Measurements from ENCODE around the gene TMTC2.
"Not testable (repeated sequence)": the region's sequence is repeated elsewhere in the genome, so short reads cannot be mapped to it uniquely, and the experiment has no call there.

Gene TMTC2

DNA sequence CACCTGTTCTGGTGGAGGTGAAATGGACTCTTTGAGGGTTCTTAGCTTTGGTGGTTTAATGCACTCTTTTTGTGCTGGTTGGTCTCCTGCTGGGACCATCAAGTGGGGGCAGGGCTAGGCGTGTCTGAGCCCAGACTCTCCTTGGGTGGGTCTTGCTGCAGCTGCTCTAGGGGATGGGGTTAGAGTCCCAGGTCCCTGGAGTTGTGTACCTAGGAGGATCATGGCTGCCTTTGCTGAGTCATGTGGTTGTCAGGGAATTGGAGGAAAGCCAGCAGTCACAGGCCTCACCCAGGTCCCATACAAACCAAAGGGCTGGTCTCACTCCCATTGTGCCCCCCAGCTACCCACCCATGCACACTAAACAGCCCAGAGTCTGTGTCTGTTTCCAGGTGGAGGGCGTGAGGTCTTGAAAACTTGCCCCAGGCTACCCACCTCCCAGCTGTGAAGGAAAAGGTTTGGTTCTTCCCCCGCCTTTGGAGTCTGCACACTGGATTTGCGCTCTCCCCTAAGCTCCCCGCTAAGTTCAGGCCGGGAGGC, 387.7 kb downstream of the TMTC2 start:
- no peak for DNase-seq (ENCODE audit: low read depth, low spot score)

GRCh38 chr12:83075471-83075870, 388.8 kb downstream of the TMTC2 start:
- no peak for DNase-seq (ENCODE audit: low read depth, low spot score)

- DNase-seq (ENCODE audit: low read depth, low spot score): no peak
These were observed 390.3 kb downstream of the TMTC2 start for GRCh38 chr12:83077041-83077440.

DNA sequence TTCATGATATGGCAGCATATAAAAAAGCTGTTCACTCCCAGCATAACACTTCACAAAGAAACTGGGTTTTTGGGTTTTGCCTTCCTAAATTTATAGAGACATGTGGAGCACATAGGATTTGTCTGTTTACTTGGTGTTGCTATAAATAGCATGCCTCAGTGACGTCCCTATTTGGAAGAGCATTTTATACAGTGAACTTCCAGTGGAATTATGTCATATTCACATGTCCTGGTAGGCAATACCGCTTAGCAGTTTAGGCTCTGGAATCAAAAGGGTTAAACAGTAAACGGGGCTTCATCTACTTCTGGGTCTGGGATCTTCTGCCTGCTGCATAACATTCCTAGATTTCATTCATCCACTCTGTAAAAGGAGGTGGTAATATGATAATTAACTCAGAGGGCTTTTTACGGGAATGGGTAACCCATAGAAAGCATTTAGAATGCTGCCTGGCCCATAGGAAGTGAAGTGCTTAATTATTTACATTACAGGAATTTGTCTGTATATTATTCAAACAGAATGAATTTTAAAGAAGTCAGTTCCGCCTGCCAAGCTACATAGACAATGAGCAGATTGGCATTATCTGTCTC, 396.1 kb downstream of the TMTC2 start:
- no peak for DNase-seq (ENCODE audit: low read depth, low spot score)

GRCh38 chr12:83083616-83084015, 396.9 kb downstream of the TMTC2 start:
- DNase-seq (ENCODE audit: low read depth, low spot score): no peak

DNA sequence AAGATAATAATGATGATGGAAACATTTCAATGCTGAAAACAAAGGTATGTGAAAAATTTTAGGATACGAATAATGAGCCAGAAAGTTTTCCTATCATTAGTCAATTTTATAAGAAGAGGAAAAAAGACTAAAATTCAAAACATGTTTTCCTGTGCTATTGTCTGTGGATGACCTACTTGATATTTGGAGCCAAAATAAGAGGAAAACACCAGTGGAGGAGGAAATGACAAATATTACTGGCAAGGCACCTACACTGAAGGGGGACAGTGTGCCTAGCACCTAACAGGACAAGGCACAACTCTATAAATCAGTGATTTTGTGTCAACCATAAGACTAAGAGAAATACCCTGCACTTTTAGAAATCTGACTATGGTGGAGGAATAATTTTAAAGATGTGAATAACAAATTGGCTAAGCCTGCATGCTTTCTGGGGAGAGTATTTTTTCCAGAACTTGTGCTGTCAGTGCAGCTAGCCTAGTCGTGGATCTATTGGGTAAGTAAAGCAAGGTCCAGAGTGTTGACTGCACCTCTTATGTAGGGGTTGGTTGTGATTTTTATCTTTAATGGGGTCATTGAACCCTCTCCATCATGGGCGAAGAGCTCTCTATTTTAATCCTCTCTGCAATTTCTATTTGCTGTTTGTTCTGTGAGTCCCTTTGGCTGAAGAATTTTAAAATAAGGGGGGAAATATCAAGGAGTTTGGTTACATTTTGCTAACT, 398.0 kb downstream of the TMTC2 start:
- DNase-seq (ENCODE audit: low read depth, low spot score): no peak

- no peak for DNase-seq (ENCODE audit: low read depth, low spot score)
These were observed 399.3 kb downstream of the TMTC2 start for GRCh38 chr12:83086023-83086422.

DNA sequence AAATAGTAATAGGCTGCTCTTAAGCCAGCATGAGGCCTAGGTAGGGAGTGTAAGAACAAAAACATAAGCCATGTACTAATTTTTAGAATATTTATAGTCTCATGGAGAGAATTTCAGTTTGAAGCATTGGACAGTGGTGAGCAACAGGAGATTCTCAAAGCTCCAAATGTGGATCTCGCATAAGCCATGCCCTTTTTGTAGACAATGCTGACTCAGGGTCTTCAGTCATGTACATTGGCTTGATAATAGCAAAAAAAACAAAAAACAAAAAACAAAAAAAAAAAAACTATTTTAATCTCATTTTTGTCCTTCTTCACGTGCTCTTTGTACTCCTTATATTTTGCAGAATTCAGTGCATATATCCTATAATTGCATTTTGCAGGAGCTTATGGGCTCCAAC, 402.9 kb downstream of the TMTC2 start:
- DNase-seq (ENCODE audit: low read depth, low spot score): no peak

DNA sequence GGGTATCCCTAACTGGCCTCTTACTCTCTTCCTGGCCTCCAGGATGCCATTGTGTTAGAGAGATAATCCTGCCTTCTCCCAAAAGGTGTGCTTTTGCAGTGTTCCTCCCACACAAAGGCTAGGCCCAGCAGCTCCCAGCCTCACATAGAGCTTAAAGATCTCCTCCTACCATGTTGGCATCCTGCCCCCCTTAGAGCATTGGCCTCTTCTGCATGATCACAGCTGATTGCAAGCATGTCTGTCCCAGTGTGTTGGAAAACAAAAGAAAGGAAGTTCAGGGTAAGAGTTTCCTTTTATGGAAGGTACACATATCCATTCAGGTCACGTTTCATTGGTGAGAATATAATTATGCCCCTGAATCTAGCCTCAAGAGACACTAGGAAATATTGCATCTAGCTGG, 405.4 kb downstream of the TMTC2 start:
- DNase-seq (ENCODE audit: low read depth, low spot score): no peak

DNA sequence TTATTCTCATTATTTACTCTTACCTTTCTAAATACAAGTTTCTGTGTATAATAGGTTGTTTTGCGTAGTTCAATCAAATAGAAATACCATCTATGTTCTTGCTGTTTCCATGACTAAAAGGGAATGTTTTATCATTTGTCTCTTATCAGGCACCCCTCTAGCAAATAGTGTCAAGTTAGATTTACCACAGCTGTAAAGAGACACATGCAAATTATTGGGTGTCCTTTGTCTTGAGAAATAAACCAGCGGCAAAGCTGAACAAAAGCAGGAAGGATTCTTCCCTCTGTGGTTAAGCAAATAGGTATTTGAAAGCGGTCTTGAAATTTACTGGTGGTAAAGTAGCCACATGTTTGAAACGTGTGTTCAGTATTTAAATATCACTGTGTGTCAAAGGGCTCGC, 405.9 kb downstream of the TMTC2 start:
- no peak for DNase-seq (ENCODE audit: low read depth, low spot score)

GRCh38 chr12:83093426-83093825, 406.7 kb downstream of the TMTC2 start:
- no peak for DNase-seq (ENCODE audit: low read depth, low spot score)

DNA sequence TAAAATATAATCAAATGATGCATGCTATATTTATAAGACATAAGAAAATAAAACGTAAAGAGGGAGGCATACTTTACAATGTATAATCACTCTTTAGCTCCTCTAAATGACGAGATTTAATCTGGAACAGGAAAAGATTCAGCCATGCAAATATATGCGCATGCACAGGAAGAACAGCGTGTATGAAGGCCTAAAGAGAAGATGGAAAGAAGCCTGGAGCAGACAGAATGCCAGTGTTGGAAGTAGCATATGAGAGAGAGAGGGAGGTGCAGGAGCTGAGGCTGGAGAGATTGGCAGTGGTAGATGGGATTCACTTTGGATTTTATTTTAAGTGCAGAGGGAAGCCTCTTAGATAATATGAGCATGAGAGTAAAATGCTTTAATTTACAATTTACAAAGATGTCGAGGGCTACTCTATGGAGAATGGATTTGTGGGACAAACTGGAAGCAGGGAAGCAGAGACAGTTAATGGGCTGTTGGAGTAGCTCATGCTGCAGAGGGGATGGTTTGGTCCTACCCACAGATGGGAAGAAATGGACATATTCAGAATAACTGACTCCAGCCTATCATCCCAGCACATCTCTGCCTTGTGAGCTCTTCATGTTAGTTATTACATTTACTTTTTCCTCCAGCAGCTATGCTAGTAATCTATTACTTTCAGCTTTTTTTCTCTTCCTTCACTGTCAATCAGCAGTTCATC, 411.1 kb downstream of the TMTC2 start:
- DNase-seq (ENCODE audit: low read depth, low spot score): no peak

GRCh38 chr12:83099436-83099835, 412.7 kb downstream of the TMTC2 start:
- no peak for DNase-seq (ENCODE audit: low read depth, low spot score)

- peak; percentile 19 for DNase-seq (ENCODE audit: low read depth, low spot score)
These were observed 415.8 kb downstream of the TMTC2 start for GRCh38 chr12:83102499-83102898.

GRCh38 chr12:83106873-83107272, 420.2 kb downstream of the TMTC2 start:
- no peak for DNase-seq (ENCODE audit: low read depth, low spot score)

- no peak for DNase-seq (ENCODE audit: low read depth, low spot score)
These were observed 423.7 kb downstream of the TMTC2 start for GRCh38 chr12:83110424-83110823.

DNA sequence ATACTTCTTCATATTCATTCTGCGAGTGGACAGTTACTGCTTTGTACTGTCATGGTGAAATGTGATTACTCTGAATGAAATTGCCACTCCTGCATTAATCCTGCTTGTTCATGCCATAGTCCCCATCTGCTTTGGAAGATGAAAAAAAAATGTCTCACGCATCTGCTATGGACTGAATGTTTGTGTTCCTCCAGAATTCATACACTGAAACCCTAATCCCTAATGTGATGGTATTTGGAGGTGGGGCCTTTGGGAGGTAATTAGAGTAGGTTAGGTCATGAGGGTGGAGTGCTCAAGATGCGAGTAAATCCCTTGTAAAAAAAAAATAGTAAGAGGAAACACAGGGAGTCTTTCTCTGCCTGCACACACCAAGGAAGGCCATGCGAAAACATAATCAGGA, 427.2 kb downstream of the TMTC2 start:
- DNase-seq (ENCODE audit: low read depth, low spot score): no peak

DNA sequence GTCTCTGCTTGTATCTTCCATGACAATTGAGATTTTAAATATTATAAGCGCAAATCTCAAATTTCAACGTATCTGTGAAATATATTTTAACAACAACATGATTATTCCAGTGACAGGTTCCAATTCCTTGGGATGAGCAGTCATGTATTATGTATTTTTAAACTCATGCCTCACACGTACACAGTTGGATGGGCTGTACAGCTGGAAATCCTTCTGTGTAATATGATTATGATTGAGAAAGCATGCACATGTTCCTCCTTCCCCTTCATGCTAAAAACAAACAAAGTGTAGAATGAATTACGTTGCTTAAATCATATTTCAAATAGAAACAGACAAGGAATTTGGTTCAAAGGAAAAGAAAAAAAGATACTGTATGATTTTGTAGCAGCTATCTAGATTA, 428.3 kb downstream of the TMTC2 start:
- no peak for DNase-seq (ENCODE audit: low read depth, low spot score)

DNA sequence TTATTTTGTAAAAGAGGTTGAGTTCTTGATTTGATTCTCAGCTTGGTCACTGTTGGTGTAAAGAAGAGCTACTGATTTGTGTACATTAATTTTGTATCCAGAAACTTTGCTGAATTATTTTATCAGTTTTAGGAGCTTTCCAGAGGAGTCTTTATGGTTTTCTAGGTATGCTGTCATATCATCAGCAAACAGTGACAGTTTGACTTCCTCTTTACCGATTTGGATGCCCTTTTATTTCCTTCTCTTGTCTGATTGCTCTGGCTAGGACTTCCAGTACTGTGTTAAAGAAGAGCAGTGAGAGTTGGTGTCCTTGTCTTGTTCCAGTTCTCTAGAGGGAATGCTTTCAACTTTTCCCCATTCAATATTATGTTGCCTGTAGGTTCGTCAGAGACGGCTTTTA, 431.2 kb downstream of the TMTC2 start:
- not testable (repeated sequence) for DNase-seq (ENCODE audit: low read depth, low spot score)

DNA sequence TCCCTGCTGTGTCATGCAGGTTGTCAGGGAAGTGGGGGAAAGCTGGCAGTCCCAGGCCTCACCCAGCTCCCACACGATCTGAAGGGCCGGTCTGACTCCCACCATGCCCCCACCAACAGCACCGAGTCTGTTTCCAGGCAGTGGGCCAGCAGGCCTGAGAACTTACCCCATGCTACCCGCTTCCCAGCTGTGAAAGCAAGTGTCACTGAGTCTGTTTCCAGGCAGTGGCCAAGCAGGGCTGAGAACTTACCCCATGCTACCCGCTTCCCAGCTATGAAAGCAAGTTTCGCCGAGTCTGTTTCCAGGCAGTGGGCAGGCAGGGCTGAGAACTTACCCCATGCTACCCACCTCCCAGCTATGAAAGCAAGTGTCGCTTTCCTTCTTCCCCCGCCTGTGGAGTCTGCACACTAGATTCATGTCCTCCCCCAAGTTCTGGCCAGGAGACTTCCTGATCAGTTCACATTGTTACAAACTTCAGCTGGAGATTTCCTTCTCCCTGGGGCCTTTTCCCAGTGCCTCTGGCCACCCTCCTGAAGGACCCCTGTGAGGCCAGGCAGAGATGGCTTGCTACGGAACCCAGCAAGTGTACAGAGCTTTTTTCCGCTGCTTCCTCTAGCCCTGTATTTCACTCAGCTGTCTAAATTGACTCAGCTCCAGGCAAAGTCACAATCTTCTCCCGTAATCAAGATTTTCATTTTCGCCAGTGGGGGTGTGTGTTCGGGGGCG, 435.4 kb downstream of the TMTC2 start:
- no peak for DNase-seq (ENCODE audit: low read depth, low spot score)

DNA sequence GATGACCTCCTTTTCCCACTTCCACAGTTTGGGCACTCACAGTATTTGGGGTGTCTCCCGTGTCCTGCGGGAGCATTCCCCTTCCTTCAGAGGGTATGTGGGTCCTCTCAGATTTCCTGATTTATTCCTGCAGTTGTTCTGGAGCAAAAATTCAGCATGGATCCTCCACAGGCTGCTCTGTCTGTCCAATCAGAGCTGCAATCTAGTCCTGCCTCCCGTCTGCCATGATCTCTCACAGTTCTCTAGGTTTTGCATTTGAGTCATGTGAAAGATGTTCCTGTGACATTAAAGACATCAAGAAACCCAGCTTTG, 435.9 kb downstream of the TMTC2 start:
- no peak for DNase-seq (ENCODE audit: low read depth, low spot score)

DNA sequence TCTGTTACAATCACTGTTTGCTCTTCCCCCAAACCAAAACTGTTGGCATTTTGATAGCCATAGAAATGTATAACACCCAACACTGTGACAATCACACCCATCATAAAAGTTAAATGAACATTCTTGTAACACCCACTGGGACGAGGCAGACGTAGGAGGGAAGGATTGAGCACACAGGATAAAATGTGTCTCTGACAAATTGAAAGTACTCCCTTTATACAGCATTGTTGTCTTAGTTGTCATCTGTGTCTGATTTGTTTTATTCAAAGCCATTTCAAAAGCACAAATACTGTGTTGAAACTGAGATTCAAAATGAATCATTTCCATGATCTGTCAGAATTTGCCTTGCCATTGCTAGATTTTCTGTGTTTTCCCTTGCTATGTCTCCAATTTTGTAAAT, 436.3 kb downstream of the TMTC2 start:
- DNase-seq (ENCODE audit: low read depth, low spot score): no peak
